AG04450 (cell line): Measurements from ENCODE around the gene CCDC9B. TPM values are rescaled to one million over a fixed set of nuclear protein-coding genes. Genes with fewer than 3 reads are reported as not detected.
A peak's percentile ranks its signal among the peaks of the same experiment; 100 is the strongest.

Source experiments
- CTCF ChIA-PET: fragments of 300-600, 350-600 bp; formaldehyde crosslinking; extraction: SDS; loops from one replicate; lab custom pipeline; 2022; ENCODE audit warnings: antibody characterized with exemption, inconsistent platforms; lab: Charles Lee
- POLR2A ChIA-PET: fragments of 350-600 bp; formaldehyde crosslinking; extraction: SDS; loops from one replicate; lab custom pipeline; 2021; ENCODE audit warnings: antibody characterized with exemption, inconsistent platforms; lab: Yijun Ruan, JAX
- DNase-seq: peaks from one replicate; pipeline ENCODE4 v3.0.0-alpha.2; 2011; ENCODE audit warnings: low read depth, low spot score
- H3K27ac ChIP-seq: one replicate; pipeline ENCODE4 v1.5.1; 2012; ENCODE audit warnings: low read depth, low read length, control low read depth
- H3K27me3 ChIP-seq: one replicate; pipeline ENCODE4 v1.6.0; 2012; ENCODE audit warnings: low read length; ENCODE audit not compliant: control insufficient read depth, insufficient read depth
- H3K4me3 ChIP-seq: 2 replicates; pipeline ENCODE4 v1.5.1; 2011; ENCODE audit warnings: mild to moderate bottlenecking, low read depth, low read length, control low read depth
- H3K9me3 ChIP-seq: 2 replicates; pipeline ENCODE4 v1.5.1; 2012; ENCODE audit warnings: low read length; ENCODE audit not compliant: control insufficient read depth, insufficient read depth
- CTCF ChIP-seq: IDR thresholded peaks from 2 replicates; pipeline ENCODE4 v1.5.1; 2011; ENCODE audit warnings: low read depth, low read length, control low read depth, inconsistent platforms
- polyA plus RNA-seq: library from polyadenylated mRNA; depleted of rRNA; stranded (reverse); fragments of >200 nt; gene quantifications from 2 replicates; pipeline ENCODE4 v1.2.3, GENCODE V29; 2011

The CCDC9B gene
- polyA plus RNA-seq, 1 experiment, result 5.5 TPM

GRCh38 chr15:40355976-40356585 lies 15.3 kb upstream of the CCDC9B start:
- TF ChIP-seq CTCF, result no peak
- CTCF ChIA-PET, result interaction anchor here (0.6 to 1.5 kb wide), 4 partner anchors 18 to 139 kb away, joined by 3 to 5 read pairs (median 3); no protein-coding TSS in a partner anchor
- no peak overlapping the region for H3K27ac ChIP-seq
- H3K4me3 ChIP-seq, result no peak overlapping the region
- no peak for DNase-seq
- POLR2A ChIA-PET, result interaction anchor here (1.6 kb wide), 1 partner anchor 33 kb away, joined by 3 read pairs; no protein-coding TSS in a partner anchor
- H3K9me3 ChIP-seq, result no peaks in the 10 kb centered on the region; the same call in 1 of the 2 replicates
- H3K27me3 ChIP-seq, result peaks cover 30% of the 10 kb centered on the region

- DNase-seq, result no peak
Observed at GRCh38 chr15:40354408-40355171, 13.9 kb upstream of the CCDC9B start.

GRCh38 chr15:40353697-40354096 lies 13.0 kb upstream of the CCDC9B start:
- TF ChIP-seq CTCF, result no peak

More at GRCh38 chr15:40354408-40355171, 13.9 kb upstream of the CCDC9B start:
- Histone ChIP-seq H3K4me3 (no peak overlapping the region), H3K27ac (no peak overlapping the region), H3K9me3 (no peaks in the 10 kb centered on the region; the same call in 1 of the 2 replicates), H3K27me3 (peaks cover 21% of the 10 kb centered on the region)
- peak; percentile 76 for TF ChIP-seq CTCF
- POLR2A ChIA-PET, result no interaction called here
- CTCF ChIA-PET, result interaction anchor here (0.6 to 2.4 kb wide), 6 partner anchors 10 to 137 kb away, joined by 3 to 19 read pairs (median 4); no protein-coding TSS in a partner anchor

GRCh38 chr15:40352281-40352901 lies 11.7 kb upstream of the CCDC9B start:
- no peak overlapping the region for H3K27ac ChIP-seq
- no peak for DNase-seq
- POLR2A ChIA-PET, result interaction anchor here (1.0 kb wide), 1 partner anchor 12 kb away, joined by 3 read pairs; the partner anchor contains the start of gene CCDC9B
- peaks cover 9% of the 10 kb centered on the region for H3K27me3 ChIP-seq
- CTCF ChIA-PET, result interaction anchor here (0.6 to 1.4 kb wide), 2 partner anchors 15 to 73 kb away, joined by 4 to 5 read pairs; no protein-coding TSS in a partner anchor
- no peaks in the 10 kb centered on the region for H3K9me3 ChIP-seq
- TF ChIP-seq CTCF, result no peak
- no peak overlapping the region for H3K4me3 ChIP-seq

More at GRCh38 chr15:40353697-40354096, 13.0 kb upstream of the CCDC9B start:
- Histone ChIP-seq H3K27ac (no peak overlapping the region), H3K4me3 (no peak overlapping the region), H3K27me3 (peaks cover 12% of the 10 kb centered on the region), H3K9me3 (no peaks in the 10 kb centered on the region; the same call in 1 of the 2 replicates)
- ChIA-PET CTCF (interaction anchor here (0.7 to 2.4 kb wide), 2 partner anchors 9 to 25 kb away, joined by 3 to 19 read pairs; no protein-coding TSS in a partner anchor), POLR2A (interaction anchor here (0.6 kb wide), 1 partner anchor 32 kb away, joined by 7 read pairs; no protein-coding TSS in a partner anchor)
- no peak for DNase-seq
